ENCODE results near the gene FCN1. TPM values are rescaled to one million over a fixed set of nuclear protein-coding genes. Genes with fewer than 3 reads are reported as not detected.

Gene FCN1
- total RNA-seq, 2 experiments from 2014 or later: not detected

- ATAC-seq (no peak), DNase-seq (no peak)
- CTCF ChIA-PET: no interaction called here
- POLR2A ChIA-PET: no interaction called here
- Mint-ChIP-seq H3K36me3 (ENCODE audit: low read depth) (no peaks in the 10 kb centered on the region), H3K27me3 (peaks cover 3% of the 10 kb centered on the region), H3K4me3 (no peak overlapping the region), H3K9me3 (peaks cover 4% of the 10 kb centered on the region), H3K27ac (no peak overlapping the region), H3K4me1 (ENCODE audit: low read depth) (no peaks in the 10 kb centered on the region)
- intact Hi-C loops (cut with micrococcal nuclease): no loop called here
- no peak for TF ChIP-seq CTCF (IDR thresholded peaks at IDR 0.05)
Observed at GRCh38 chr9:134923466-134923865, 5.8 kb upstream of the FCN1 start.

GRCh38 chr9:134922932-134923240 is 5.2 kb upstream of the FCN1 start:
- POLR2A ChIA-PET: no interaction called here
- Mint-ChIP-seq H3K9me3 (peaks cover 4% of the 10 kb centered on the region), H3K27me3 (peaks cover 3% of the 10 kb centered on the region), H3K27ac (no peak overlapping the region), H3K4me3 (no peak overlapping the region), H3K4me1 (ENCODE audit: low read depth) (no peaks in the 10 kb centered on the region), H3K36me3 (ENCODE audit: low read depth) (no peaks in the 10 kb centered on the region)
- no peak for DNase-seq
- ATAC-seq: no peak
- CTCF ChIA-PET: no interaction called here
- intact Hi-C loops (cut with micrococcal nuclease): no loop called here
- TF ChIP-seq CTCF (IDR thresholded peaks at IDR 0.05): no peak

- intact Hi-C loops (cut with micrococcal nuclease): no loop called here
- Mint-ChIP-seq H3K36me3 (ENCODE audit: low read depth) (no peaks in the 10 kb centered on the region), H3K9me3 (peaks cover 4% of the 10 kb centered on the region), H3K4me3 (no peak overlapping the region), H3K27me3 (peaks cover 3% of the 10 kb centered on the region), H3K27ac (no peak overlapping the region), H3K4me1 (ENCODE audit: low read depth) (no peaks in the 10 kb centered on the region)
- no peak for ATAC-seq
- no peak for DNase-seq
- POLR2A ChIA-PET: no interaction called here
- CTCF ChIA-PET: no interaction called here
- no peak for TF ChIP-seq CTCF (IDR thresholded peaks at IDR 0.05)
Observed at GRCh38 chr9:134922066-134922931, 4.6 kb upstream of the FCN1 start.

GRCh38 chr9:134919303-134919702 is 1.6 kb upstream of the FCN1 start:
- intact Hi-C loops (cut with micrococcal nuclease): no loop called here
- CTCF ChIA-PET: no interaction called here
- Mint-ChIP-seq H3K4me3 (no peak overlapping the region), H3K27ac (no peak overlapping the region), H3K4me1 (ENCODE audit: low read depth) (no peaks in the 10 kb centered on the region), H3K9me3 (peaks cover 4% of the 10 kb centered on the region), H3K36me3 (ENCODE audit: low read depth) (no peaks in the 10 kb centered on the region), H3K27me3 (peaks cover 2% of the 10 kb centered on the region)
- TF ChIP-seq CTCF (IDR thresholded peaks at IDR 0.05): no peak
- ATAC-seq: no peak
- POLR2A ChIA-PET: no interaction called here
- DNase-seq: no peak

GRCh38 chr9:134918646-134919045 is 934 bp upstream of the FCN1 start:
- no peak for ATAC-seq
- no peak for DNase-seq
- CTCF ChIA-PET: no interaction called here
- Mint-ChIP-seq H3K9me3 (peaks cover 4% of the 10 kb centered on the region), H3K4me3 (no peak overlapping the region), H3K27me3 (peaks cover 2% of the 10 kb centered on the region), H3K27ac (no peak overlapping the region), H3K36me3 (ENCODE audit: low read depth) (no peaks in the 10 kb centered on the region), H3K4me1 (ENCODE audit: low read depth) (no peaks in the 10 kb centered on the region)
- intact Hi-C loops (cut with micrococcal nuclease): no loop called here
- TF ChIP-seq CTCF (IDR thresholded peaks at IDR 0.05): no peak
- POLR2A ChIA-PET: no interaction called here

All from activated CD8-positive, alpha-beta T cell treated with anti-CD3 and anti-CD28 coated beads for 36 hours (primary cell).